ENCODE data around the gene TMPRSS13. TPM values are rescaled to one million over a fixed set of nuclear protein-coding genes. Genes with fewer than 3 reads are reported as not detected.
A peak's percentile ranks its signal among the peaks of the same experiment; 100 is the strongest.

TMPRSS13 gene
- polyA plus RNA-seq, 1 donor from 2014 or later, result not detected

DNA sequence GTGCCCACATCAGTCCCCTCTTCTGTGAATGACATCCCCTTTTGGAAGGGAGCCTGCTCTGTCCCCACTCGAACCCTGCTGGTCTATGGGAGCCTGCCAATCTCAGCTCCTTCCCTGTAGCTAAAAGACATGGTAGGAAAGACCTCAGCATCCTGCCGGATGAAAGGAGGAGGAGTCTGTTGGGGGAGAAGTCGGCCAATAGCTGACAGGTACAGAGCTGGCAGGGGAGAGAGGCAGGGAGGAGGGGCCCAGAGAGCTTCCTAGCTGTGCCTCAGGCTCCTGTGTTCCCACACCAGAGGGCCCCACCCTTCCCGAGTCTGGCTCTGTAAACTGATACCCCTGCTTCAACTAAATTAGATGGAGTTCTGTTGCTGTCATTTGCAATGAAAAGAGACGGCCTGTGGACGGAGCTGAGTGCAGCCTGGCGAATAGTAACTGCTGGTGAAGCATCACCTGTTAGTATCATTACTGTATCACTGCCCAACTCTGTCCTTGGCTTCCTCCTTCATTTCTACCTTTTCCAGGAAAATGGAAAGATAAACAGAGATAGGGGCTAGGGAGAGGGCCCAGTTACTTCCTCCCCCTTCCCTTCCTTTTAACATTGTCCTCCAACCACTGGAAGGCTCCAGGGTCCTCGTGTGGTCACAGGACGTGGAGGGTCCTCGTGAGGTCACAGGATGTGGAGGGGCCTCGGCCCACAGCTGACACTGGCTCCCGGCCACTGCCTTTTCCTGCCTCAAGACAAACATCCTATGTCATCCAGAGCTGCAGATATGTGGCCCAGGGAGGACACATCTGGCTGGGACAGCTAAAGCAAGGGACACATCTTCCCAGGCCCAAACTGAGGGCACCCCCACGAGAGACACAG lies 67.8 kb downstream of the TMPRSS13 start:
- H3K9me3 ChIP-seq (ENCODE audit: low read length), result no peaks in the 10 kb centered on the region
- H4K20me1 ChIP-seq (ENCODE audit: insufficient read depth), result peaks cover 15% of the 10 kb centered on the region
- H3F3A ChIP-seq (ENCODE audit: insufficient read depth, low read length, poor library complexity, severe bottlenecking), result no peaks in the 10 kb centered on the region
- H3K79me2 ChIP-seq (replicated peaks; ENCODE audit: insufficient read depth, low read length), result peaks cover 85% of the 10 kb centered on the region
- no peak overlapping the region for H2AFZ ChIP-seq (ENCODE audit: low read depth, low read length)
- no peaks in the 10 kb centered on the region for H3K36me3 ChIP-seq (ENCODE audit: insufficient read depth, low read length)
- peak overlapping the region; percentile 23 for H3K4me3 ChIP-seq (ENCODE audit: low read length)
- no peaks in the 10 kb centered on the region for H3K9me2 ChIP-seq (ENCODE audit: insufficient read depth, low read length)
- no peak overlapping the region for H3K4me2 ChIP-seq (ENCODE audit: low read length)
- H3K27ac ChIP-seq (ENCODE audit: low read length), result no peak overlapping the region
- H3K9ac ChIP-seq (ENCODE audit: low read length), result peak overlapping the region; percentile 15
- H3K27me3 ChIP-seq (ENCODE audit: insufficient read depth, low read depth, low read length), result no peaks in the 10 kb centered on the region
- TF ChIP-seq TAF1 (IDR thresholded peaks at IDR 0.05; ENCODE audit: low read depth) (no peak), EZH2 (IDR thresholded peaks at IDR 0.05; ENCODE audit: borderline replicate concordance, insufficient read depth, low read length, poor library complexity, severe bottlenecking) (no peak), EP300 (conservative IDR thresholded peaks at IDR 0.05; ENCODE audit: poor library complexity, severe bottlenecking) (no peak), RAD21 (conservative IDR thresholded peaks at IDR 0.05) (no peak), MXI1 (conservative IDR thresholded peaks at IDR 0.05; ENCODE audit: poor library complexity, severe bottlenecking) (no peak), POLR2AphosphoS5 (IDR thresholded peaks at IDR 0.05) (no peak), SMC3 (conservative IDR thresholded peaks at IDR 0.05; ENCODE audit: poor library complexity) (no peak)
- TF ChIP-seq, protein P1, sequence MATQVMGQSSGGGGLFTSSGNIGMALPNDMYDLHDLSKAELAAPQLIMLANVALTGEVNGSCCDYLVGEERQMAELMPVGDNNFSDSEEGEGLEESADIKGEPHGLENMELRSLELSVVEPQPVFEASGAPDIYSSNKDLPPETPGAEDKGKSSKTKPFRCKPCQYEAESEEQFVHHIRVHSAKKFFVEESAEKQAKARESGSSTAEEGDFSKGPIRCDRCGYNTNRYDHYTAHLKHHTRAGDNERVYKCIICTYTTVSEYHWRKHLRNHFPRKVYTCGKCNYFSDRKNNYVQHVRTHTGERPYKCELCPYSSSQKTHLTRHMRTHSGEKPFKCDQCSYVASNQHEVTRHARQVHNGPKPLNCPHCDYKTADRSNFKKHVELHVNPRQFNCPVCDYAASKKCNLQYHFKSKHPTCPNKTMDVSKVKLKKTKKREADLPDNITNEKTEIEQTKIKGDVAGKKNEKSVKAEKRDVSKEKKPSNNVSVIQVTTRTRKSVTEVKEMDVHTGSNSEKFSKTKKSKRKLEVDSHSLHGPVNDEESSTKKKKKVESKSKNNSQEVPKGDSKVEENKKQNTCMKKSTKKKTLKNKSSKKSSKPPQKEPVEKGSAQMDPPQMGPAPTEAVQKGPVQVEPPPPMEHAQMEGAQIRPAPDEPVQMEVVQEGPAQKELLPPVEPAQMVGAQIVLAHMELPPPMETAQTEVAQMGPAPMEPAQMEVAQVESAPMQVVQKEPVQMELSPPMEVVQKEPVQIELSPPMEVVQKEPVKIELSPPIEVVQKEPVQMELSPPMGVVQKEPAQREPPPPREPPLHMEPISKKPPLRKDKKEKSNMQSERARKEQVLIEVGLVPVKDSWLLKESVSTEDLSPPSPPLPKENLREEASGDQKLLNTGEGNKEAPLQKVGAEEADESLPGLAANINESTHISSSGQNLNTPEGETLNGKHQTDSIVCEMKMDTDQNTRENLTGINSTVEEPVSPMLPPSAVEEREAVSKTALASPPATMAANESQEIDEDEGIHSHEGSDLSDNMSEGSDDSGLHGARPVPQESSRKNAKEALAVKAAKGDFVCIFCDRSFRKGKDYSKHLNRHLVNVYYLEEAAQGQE (IDR thresholded peaks at IDR 0.05; ENCODE audit: borderline replicate concordance), result no peak
- TF ChIP-seq, protein P2, sequence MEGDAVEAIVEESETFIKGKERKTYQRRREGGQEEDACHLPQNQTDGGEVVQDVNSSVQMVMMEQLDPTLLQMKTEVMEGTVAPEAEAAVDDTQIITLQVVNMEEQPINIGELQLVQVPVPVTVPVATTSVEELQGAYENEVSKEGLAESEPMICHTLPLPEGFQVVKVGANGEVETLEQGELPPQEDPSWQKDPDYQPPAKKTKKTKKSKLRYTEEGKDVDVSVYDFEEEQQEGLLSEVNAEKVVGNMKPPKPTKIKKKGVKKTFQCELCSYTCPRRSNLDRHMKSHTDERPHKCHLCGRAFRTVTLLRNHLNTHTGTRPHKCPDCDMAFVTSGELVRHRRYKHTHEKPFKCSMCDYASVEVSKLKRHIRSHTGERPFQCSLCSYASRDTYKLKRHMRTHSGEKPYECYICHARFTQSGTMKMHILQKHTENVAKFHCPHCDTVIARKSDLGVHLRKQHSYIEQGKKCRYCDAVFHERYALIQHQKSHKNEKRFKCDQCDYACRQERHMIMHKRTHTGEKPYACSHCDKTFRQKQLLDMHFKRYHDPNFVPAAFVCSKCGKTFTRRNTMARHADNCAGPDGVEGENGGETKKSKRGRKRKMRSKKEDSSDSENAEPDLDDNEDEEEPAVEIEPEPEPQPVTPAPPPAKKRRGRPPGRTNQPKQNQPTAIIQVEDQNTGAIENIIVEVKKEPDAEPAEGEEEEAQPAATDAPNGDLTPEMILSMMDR (IDR thresholded peaks at IDR 0.05; ENCODE audit: poor library complexity, severe bottlenecking), result no peak

DNA sequence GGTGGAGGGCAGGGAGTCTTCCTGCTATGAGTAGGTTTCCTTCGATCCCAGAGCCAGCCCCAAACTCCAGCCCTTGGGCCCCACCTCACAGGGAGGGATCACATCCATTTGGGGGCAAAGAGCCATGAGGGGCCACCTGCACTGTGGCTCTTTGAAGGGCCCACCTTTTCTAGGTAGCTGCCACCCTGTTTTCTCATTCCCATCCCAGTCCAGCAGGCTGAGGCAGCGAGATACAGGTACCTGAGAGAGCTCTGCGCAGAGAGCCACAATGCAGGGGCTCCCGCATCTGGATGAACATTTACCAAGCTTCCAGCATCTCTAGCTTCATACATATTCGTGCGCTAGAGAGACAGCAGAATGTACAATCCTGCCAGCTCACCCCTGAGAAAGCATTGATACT lies 69.1 kb downstream of the TMPRSS13 start:
- H3K79me2 ChIP-seq (replicated peaks; ENCODE audit: insufficient read depth, low read length), result peaks cover 82% of the 10 kb centered on the region
- TF ChIP-seq, protein P2 (IDR thresholded peaks at IDR 0.05; ENCODE audit: poor library complexity, severe bottlenecking), result no peak
- no peak overlapping the region for H2AFZ ChIP-seq (ENCODE audit: low read depth, low read length)
- H4K20me1 ChIP-seq (ENCODE audit: insufficient read depth), result peaks cover 15% of the 10 kb centered on the region
- H3K27me3 ChIP-seq (ENCODE audit: insufficient read depth, low read depth, low read length), result no peaks in the 10 kb centered on the region
- H3K27ac ChIP-seq (ENCODE audit: low read length), result no peak overlapping the region
- no peaks in the 10 kb centered on the region for H3K36me3 ChIP-seq (ENCODE audit: insufficient read depth, low read length)
- H3K9me3 ChIP-seq (ENCODE audit: low read length), result no peaks in the 10 kb centered on the region
- H3K9ac ChIP-seq (ENCODE audit: low read length), result no peak overlapping the region
- no peaks in the 10 kb centered on the region for H3K9me2 ChIP-seq (ENCODE audit: insufficient read depth, low read length)
- no peak overlapping the region for H3K4me2 ChIP-seq (ENCODE audit: low read length)
- no peaks in the 10 kb centered on the region for H3F3A ChIP-seq (ENCODE audit: insufficient read depth, low read length, poor library complexity, severe bottlenecking)
- no peak overlapping the region for H3K4me3 ChIP-seq (ENCODE audit: low read length)

All from neural cell (in vitro differentiated cells).